Left lobe of liver (tissue), 2 donors: ENCODE measurements around the gene CRK. TPM values are rescaled to one million over a fixed set of nuclear protein-coding genes. Genes with fewer than 3 reads are reported as not detected.

Experiments used
- ATAC-seq: fragments of 200-7000 bp; cut with Tn5 transposase; one replicate; pipeline ENCODE4 v1.9.1; 2020; ENCODE audit warnings: mild to moderate bottlenecking, moderate library complexity
- DNase-seq: peaks from one replicate; pipeline ENCODE4 v3.0.0-alpha.2; 2020; ENCODE audit warnings: low spot score
- total RNA-seq: library from RNA; stranded (reverse); gene quantifications from one replicate; pipeline ENCODE4 v1.2.1, GENCODE V29; 2021
- donor health status: DM: no; HTN: no; CAD: no; lungs with moderate emphysema.
- donor health status: DM: no; HTN: yes; CAD: no.

The CRK gene
- total RNA-seq, 1 donor from 2014 or later, result 33.7 TPM

- no peak for ATAC-seq
- no peak for DNase-seq
Observed at GRCh38 chr17:1486802-1487695, 31.0 kb upstream of the CRK start.

DNA sequence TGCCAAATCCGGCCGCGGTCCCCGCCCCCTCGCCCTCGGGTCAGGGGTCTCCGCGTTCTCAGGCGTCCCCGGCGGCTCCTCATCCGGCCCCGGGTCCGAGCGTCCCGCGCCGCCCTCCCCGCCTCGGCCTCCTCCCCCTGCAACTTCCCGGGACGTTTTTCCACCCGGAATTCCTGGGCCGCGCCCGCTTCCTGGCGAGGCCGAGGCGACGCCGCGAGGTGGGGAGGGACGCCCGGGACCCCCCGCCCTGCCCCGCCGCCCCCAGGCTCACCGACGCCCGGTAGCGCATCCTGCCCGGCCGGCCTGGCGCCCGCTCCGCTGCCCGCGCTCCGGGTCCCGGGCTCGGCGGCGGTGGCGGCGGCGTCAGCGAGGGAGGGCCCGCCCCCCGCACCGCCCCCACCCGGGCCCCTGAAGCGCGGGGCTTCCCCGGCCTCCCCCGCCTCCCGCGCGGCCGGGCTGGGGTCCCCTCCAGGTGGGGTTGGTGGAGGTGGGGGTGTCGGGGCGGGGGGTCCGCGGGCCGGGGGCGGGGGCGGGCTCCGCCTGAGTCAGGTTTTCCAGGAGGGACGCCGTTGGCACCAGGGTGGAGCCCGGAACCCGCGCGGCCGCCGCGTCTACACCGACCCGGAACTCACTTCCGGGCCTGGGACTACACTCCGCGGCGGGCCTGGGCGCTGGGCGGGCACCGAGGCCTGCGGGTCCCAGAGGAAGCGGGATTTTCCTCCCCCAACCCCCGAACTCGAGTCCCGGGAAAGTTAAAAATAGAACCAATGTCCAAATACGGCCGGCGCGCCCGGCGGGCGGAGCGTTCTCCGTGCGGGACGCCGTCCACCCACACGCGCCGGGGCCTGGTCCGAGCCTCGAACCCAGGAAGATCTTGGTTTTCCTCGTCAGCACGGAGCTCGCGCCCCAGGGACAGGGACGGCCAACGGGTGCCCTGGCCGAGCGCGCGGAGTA is 29.7 kb upstream of the CRK start:
- DNase-seq, result peak; percentile 67
- peak; percentile 55 for ATAC-seq

DNA sequence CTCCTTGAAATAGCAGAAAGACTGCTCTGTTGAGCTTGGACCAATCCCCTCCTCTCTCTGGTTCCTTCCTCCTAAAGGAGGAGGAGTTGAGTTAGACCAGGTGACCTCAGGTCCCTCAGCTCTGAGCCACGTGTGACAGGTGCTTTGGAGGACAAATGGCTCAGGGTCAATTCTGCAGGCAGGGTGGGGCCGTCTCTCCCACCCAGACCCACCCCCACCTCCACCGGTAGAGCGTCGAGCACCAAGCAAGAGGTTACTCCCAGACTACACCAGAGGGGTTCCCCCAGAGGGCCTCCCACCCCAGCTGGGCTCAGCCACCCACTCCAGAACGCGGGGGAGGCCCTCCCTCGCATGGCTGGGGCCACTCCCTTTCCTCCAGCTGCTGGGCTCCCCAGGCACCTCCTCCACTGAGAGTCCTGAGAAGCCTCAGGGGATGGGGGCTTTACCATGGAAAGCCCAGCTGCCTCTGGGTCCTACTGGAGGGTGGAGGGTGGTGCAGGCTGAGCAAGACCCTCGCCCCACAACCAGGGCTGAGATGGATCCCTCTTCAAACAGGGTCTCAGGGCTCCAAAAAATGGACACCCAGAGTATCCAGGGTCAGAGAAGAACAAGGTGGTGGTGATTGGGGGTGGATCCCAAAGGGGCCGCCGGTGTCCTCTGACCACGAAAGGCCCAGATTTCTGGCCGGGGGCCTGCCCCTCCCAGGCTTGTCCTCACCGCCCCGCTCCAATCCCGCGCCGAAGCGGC is 28.8 kb upstream of the CRK start:
- DNase-seq (no peak), ATAC-seq (peak; percentile 38)

GRCh38 chr17:1484060-1484535 is 28.1 kb upstream of the CRK start:
- ATAC-seq (no peak), DNase-seq (no peak)

DNA sequence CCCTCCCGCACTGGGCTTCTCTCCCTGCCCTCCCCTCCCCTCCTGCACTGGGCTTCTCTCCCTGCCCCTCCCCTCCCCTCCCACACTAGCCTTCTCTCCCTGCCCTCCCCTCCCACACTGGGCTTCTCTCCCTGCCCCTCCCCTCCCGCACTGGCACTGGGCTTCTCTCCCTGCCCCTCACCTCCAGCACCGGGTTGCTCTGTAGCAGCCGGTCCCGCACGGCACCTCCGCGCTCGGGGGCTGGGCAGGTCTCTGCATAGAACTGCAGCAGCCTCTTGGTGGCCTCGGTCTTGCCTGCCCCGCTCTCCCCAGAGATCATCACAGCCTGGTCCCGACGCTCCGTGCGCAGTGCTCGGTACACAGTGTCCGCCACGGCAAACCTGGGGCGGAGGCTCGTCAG is 26.6 kb upstream of the CRK start:
- no peak for DNase-seq
- no peak for ATAC-seq

GRCh38 chr17:1481736-1482135 is 25.7 kb upstream of the CRK start:
- ATAC-seq (no peak), DNase-seq (no peak)

DNA sequence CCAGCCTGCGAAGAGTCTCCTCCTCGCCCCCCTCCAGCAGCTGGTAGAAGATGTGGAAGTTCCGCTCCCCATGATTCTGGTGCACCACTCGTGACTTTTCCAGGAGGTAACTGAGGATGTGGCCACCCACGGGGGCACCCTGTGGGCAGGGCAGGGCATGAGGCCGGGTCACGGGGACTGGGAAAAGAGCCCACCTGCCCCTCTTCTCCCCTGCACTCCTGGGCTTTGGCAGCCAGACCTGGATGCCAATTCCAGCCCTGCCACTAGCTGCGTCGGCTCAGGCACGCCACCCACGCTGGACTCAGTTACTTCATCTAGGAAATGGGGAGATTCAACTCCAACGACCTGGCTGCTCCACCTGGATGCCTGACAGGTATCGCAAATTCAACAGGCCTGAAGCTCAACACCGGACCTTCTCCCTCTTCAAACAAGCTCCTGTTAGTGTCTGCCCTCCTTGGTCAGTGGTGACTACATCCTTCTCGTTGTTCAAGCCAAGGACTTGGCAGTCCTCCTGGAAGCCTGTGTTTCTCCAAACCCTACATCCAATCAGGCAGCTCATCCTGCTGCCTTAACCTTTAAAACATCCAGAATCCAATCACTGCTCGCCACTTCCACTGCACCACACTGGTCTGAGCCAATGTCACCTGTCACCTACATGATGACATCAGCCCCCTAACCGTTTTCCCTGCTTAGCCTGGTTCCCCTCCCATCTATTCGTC is 24.9 kb upstream of the CRK start:
- ATAC-seq (no peak), DNase-seq (no peak)

DNA sequence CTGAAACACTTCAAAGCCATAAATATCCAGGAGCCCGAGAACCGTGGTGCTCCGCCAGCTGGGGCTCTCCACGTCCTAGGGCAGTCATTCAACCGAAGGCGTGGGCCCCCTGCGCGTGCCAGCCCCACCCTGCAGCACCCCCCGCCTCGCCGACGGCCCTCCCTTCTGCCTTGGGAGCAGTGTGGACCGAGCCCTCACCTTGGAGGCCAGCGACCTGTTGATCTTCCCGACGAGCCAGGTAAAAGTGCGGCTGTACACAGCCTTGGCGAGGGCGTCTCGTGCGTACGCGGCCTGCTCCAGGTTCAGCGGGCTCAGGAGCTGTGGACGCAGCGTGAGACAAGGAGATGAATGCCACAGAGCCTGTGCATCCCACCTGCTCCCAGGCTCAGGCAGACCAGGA is 22.4 kb upstream of the CRK start:
- ATAC-seq, result no peak
- DNase-seq, result no peak

- DNase-seq (no peak), ATAC-seq (no peak)
Observed at GRCh38 chr17:1475321-1475854, 19.4 kb upstream of the CRK start.

DNA sequence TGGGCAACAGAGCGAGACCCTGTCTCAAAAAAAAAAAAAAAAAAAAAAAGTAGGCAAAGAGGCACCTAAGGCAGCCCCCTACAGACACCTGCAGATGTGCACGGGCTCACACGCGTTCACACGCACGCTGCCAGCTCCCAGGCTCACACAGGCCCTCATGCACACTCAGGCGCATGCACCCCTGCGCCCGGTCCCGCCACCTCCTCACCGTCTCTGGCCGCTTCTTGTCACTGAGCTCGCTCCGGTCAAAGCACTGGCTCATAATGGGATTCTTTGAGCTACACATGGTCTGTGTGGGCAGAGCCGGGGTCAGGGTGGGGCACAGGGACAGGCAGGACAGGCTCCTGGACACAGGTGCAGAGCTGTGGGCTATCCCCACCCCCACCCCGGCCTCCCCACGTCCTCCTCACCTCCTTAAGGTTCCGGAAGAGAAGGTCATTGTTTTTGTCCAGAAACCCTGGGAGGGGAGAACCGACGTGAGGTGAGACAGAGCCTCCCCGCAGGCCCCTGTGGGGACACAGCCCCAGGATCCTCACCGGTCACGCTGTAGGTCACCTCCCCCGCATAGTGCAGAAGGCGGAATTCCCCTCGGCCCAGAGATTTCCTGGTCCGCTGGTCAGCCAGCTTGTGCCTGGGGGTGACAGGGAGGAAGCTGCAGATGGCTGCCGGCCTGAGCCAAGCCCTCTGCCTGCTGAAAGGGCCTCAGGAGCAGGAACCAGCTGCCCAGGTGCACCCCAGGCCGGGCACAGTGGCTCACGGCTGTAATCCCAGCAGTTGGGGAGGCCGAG is 18.6 kb upstream of the CRK start:
- ATAC-seq (no peak), DNase-seq (no peak)

DNA sequence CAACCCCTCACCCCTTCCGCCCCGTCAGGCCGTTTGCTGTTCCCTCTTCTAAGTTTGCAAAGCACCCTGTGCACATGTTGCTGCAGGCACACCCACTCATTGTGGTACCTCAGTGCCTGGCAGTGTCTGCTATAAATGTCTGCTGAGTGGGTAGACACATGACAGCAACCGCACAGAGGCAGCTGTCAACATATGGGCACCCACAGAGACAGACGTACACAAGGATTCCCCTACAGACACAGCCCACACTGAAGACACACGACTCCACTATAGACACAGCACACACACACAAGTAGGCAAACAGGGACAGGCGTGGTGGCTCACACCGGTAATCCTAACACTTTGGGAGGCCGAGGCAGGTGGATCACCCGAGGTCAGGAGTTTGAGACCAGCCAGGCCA is 17.8 kb upstream of the CRK start:
- DNase-seq (no peak), ATAC-seq (no peak)

DNA sequence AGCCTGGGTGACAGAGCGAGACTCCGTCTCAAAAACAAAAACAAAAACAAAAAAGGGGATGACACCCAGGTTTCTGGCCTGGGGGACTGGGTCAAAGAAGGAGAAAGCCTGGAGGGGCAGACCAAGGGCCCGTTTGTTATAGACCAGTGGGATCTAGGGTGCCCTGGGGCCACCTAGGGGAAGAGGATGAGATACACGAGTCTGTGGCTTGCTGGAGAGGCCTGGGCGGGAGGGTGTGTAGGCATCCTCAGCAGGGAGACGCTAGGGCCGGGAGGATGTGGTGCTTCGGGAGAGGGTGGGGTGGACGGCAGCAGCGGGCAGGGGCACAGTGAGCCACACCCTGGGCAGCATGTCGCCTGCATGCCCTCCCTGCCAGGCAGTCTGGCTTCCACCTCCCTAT is 17.1 kb upstream of the CRK start:
- ATAC-seq (peak; percentile 24), DNase-seq (no peak)

GRCh38 chr17:1471911-1472821 is 16.1 kb upstream of the CRK start:
- ATAC-seq, result no peak
- DNase-seq, result no peak

DNA sequence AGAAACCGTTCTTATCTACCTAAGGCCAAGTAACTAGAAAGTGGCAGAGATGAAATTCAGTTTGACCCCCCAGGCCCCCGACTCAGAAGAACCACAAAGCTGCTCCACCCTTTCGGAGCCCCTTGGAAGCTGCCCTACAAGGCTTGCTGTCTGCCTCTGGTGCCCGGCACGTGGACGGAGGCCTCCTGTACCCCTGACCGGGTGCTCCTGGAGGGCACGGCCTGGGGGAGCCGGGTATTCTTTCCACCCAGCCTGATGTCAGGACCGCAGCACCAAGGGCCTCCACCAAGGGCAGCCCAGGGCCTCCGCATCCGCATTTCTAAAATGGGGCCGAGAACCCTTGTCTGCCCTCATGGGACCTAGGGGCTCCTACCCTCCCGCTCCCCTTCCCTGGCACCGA is 15.5 kb upstream of the CRK start:
- DNase-seq, result no peak
- no peak for ATAC-seq

DNA sequence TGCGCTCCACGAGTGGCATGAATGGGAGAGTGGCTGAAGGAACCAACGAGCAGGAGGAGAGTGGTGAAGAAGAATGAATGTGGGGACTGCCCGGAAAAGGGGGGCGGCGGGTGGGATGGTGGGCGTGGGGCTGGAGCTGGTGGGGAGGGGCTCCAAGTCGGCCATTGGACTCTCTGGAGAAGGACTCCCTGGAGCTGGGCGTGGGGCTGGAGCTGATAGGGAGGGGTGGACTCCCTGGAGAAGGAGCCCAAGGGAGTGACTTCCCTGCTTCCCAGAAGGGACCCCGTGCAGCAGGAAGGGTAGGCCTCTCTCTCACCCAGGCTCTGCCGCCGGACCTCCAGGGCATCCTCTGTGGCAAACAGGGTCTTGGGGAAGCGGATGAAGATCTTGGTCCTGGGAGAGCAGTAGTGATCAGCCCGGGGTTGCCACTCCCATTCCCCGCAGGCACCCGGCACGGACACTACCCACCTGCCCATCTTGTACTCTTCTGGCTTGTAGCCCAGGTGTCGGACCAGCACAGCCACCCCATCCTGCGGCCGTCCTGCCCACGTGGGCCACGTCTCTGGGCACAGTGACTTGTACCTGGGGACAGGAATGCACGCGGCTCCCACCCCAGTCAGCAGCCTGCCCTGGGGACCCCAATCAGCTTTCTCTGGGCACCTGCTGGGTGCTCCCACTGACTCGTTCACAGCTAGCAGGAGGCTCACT is 14.9 kb upstream of the CRK start:
- DNase-seq, result no peak

GRCh38 chr17:1470071-1470754 is 14.2 kb upstream of the CRK start:
- ATAC-seq, result no peak
- no peak for DNase-seq

More for the DNA sequence above, 14.9 kb upstream of the CRK start:
- no peak for ATAC-seq
